NB4 (cell line): ENCODE data around the gene PLA2G2F.

ENCODE experiments used
- DNase-seq: peaks from one replicate; pipeline ENCODE4 v3.0.0; 2010; ENCODE audit warnings: low read depth
- H3K4me3 ChIP-seq: one replicate; pipeline ENCODE4 v1.5.1; 2011; ENCODE audit warnings: mild to moderate bottlenecking, low read depth, low read length, moderate library complexity
- MYC ChIP-seq: IDR thresholded peaks from 2 replicates; pipeline ENCODE4 v1.6.1; 2011; ENCODE audit warnings: low read depth, low read length
- POLR2A ChIP-seq: IDR thresholded peaks from 2 replicates; pipeline ENCODE4 v1.6.1; 2011; ENCODE audit warnings: mild to moderate bottlenecking; ENCODE audit not compliant: insufficient read length; ENCODE audit errors: extremely low read depth
- TF ChIP-seq, protein P1 (sequence below): IDR thresholded peaks from one replicate; pipeline ENCODE4 v1.5.1; 2012; ENCODE audit warnings: low read depth, low read length
- TF ChIP-seq, protein P2 (sequence below): IDR thresholded peaks from 2 replicates; pipeline ENCODE4 v1.6.1; 2011; ENCODE audit warnings: low read depth, low read length

The PLA2G2F gene

DNA sequence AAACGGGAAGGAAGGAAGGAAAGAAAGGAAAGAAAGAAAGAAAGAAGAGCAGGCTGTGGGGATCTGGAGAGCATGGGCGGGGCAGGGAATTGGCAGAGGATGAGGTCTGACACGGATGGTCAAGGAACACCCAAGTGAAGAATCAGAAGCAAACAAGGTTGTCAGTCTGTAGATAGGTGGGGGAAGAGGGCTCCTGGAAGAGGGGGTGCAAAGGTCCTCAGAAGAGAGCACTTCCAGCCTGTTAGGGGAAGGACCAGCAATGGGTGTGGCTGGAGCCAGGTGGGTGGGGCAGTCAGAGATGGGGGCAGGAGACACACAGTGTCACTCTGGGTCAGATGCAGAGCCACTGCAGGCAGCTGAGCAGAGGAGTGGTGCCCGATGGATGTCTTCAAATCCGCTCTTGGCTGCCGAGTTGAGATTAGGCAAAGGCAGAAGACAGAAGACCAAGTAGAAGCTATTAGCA lies 58.2 kb downstream of the PLA2G2F start:
- TF ChIP-seq, protein P1, sequence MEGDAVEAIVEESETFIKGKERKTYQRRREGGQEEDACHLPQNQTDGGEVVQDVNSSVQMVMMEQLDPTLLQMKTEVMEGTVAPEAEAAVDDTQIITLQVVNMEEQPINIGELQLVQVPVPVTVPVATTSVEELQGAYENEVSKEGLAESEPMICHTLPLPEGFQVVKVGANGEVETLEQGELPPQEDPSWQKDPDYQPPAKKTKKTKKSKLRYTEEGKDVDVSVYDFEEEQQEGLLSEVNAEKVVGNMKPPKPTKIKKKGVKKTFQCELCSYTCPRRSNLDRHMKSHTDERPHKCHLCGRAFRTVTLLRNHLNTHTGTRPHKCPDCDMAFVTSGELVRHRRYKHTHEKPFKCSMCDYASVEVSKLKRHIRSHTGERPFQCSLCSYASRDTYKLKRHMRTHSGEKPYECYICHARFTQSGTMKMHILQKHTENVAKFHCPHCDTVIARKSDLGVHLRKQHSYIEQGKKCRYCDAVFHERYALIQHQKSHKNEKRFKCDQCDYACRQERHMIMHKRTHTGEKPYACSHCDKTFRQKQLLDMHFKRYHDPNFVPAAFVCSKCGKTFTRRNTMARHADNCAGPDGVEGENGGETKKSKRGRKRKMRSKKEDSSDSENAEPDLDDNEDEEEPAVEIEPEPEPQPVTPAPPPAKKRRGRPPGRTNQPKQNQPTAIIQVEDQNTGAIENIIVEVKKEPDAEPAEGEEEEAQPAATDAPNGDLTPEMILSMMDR: no peak
- TF ChIP-seq MYC (no peak), POLR2A (no peak)
- TF ChIP-seq, protein P2, sequence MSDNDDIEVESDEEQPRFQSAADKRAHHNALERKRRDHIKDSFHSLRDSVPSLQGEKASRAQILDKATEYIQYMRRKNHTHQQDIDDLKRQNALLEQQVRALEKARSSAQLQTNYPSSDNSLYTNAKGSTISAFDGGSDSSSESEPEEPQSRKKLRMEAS: no peak
- no peak for DNase-seq
- no peak overlapping the region for H3K4me3 ChIP-seq

DNA sequence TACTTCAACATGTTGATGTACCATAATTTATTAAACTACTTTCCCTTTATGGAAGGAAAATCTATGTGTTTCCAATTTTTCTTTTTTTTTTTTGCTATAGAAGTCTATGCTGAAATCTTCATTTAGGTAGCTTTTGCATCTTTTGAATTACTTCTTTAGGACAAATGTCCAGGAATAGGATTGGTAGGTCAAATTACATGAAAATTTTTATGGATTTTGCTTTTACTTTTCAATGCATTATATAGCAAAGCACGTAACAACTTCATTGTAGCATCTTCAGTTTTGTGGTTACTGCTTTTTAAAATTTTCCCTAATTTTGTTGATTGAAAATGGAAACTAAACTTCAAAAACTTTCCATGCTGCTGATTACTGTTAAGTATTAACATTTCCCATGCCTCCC lies 59.2 kb downstream of the PLA2G2F start:
- H3K4me3 ChIP-seq: no peak overlapping the region
- TF ChIP-seq MYC: no peak
- no peak for TF ChIP-seq POLR2A
- TF ChIP-seq, protein P1: no peak
- TF ChIP-seq, protein P2: no peak
- DNase-seq: no peak

DNA sequence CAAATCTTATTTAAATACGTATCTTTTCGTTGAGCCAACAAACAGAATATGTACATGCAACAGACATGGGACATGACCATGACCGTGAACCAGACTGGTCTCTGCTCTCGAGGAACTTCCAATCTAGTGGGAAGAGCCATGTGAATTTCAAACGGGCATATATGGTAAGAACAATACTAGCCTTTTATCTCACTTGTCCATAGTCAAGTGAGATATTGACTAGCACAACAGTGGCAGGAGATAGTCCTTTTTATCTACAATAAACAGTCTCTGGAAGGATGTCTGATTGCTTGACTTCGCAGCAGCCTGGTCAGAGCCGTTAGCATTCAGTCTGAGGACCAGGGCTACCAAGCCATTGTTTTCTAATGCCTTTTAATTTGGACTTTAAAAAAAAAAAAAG lies 59.8 kb downstream of the PLA2G2F start:
- TF ChIP-seq MYC (no peak), POLR2A (no peak)
- TF ChIP-seq, protein P1: no peak
- TF ChIP-seq, protein P2: no peak
- DNase-seq: no peak
- no peak overlapping the region for H3K4me3 ChIP-seq

DNA sequence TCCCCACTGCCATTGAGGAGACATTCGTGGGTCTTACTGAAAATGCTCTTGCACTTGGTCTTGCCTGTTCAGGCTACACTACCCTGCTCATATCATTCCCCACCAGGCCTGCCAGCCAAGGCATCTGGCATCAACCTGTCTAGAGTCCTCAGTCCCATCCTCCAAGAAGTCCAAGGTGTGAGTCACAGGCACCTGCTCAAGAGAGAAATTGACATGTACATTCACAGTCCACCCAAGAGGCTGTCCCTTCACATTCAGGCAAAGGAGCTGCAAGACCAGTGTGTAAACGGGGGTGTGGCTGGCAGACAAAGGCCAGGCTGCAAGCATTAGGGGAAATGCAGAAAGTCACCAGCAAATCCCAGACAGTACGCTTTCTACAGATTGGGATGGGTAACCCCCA lies 60.3 kb downstream of the PLA2G2F start:
- no peak for DNase-seq
- no peak overlapping the region for H3K4me3 ChIP-seq
- TF ChIP-seq, protein P1: no peak
- TF ChIP-seq POLR2A (no peak), MYC (no peak)
- TF ChIP-seq, protein P2: no peak

DNA sequence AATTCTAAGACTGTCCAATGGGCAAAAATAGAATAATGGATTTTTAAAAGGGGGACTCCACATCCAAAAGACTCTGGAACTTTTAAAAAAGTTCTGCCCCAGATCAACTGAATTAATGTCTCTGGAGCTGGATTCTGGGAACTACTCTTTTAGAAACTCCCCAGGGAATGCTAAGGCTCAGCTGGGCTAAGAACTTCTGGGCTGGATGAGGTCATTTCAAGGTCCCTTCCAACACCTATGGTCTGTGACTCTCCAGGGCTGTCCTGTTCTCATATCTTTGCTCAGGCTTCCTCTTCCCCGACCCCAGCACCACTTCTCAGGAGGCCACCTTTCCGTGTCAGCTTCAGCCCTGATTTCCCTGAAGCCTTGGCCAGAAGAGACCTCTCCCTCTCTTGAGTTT lies 60.7 kb downstream of the PLA2G2F start:
- no peak for TF ChIP-seq MYC
- TF ChIP-seq POLR2A: no peak
- TF ChIP-seq, protein P1: no peak
- TF ChIP-seq, protein P2: no peak
- no peak overlapping the region for H3K4me3 ChIP-seq
- DNase-seq: no peak
